PC-3 (cell line): Measurements from ENCODE around the gene UGT2B17. TPM values are rescaled to one million over a fixed set of nuclear protein-coding genes. Genes with fewer than 3 reads are reported as not detected.
A peak's percentile ranks its signal among the peaks of the same experiment; 100 is the strongest.
"Not testable (repeated sequence)": the region's sequence is repeated elsewhere in the genome, so short reads cannot be mapped to it uniquely, and the experiment has no call there.

Experiments
- ATAC-seq: fragments of 200-7000 bp; cut with Tn5 transposase; 2 replicates; pipeline ENCODE4 v1.9.1; 2020; ENCODE audit warnings: mild to moderate bottlenecking, moderate library complexity
- BruUV-seq: library from RNA; stranded (reverse); fragments of 400-500 nt; replicated peaks from 2 replicates; lab custom pipeline; 2021; lab: Mats Ljungman, UMichigan
- CTCF ChIA-PET: fragments of 300-600 bp; sonication (Branson Sonifier 250); formaldehyde crosslinking; loops from one replicate; lab custom pipeline; 2022; ENCODE audit warnings: antibody characterized with exemption; lab: Charles Lee
- POLR2A ChIA-PET: fragments of 300-600 bp; sonication (Branson Sonifier 250); formaldehyde crosslinking; loops from one replicate; lab custom pipeline; 2022; ENCODE audit warnings: antibody characterized with exemption; ENCODE audit not compliant: unreplicated experiment; lab: Charles Lee
- DNase-seq: peaks from one replicate; pipeline ENCODE4 v3.0.0-alpha.2; 2015
- H2AFZ ChIP-seq: fragments of 300-600 bp; sonication (generic); 2 replicates; pipeline ENCODE4 v1.6.0; 2016; ENCODE audit warnings: antibody characterized with exemption, low read length
- H3F3A ChIP-seq: fragments of 300-600 bp; sonication (generic); one replicate; pipeline ENCODE4 v1.6.0; 2017; ENCODE audit warnings: antibody characterized with exemption, low read length, control low read depth, mild to moderate bottlenecking; ENCODE audit not compliant: unreplicated experiment
- H3K27ac ChIP-seq: fragments of 300-600 bp; sonication (generic); 2 replicates; pipeline ENCODE4 v1.5.1; 2016; ENCODE audit warnings: mild to moderate bottlenecking, low read length
- H3K27me3 ChIP-seq: fragments of 300-600 bp; sonication (generic); 2 replicates; pipeline ENCODE4 v1.6.1; 2016; ENCODE audit warnings: low read length, mixed read lengths
- H3K36me3 ChIP-seq: fragments of 300-600 bp; sonication (generic); 2 replicates; pipeline ENCODE4 v1.6.1; 2016; ENCODE audit warnings: low read depth, mixed run types, low read length, mixed read lengths
- H3K4me1 ChIP-seq: fragments of 300-600 bp; sonication (generic); 2 replicates; pipeline ENCODE4 v1.5.1; 2016; ENCODE audit warnings: low read length; ENCODE audit not compliant: insufficient read depth
- H3K4me2 ChIP-seq: fragments of 300-600 bp; sonication (generic); 2 replicates; pipeline ENCODE4 v1.6.0; 2016; ENCODE audit warnings: low read length
- H3K4me3 ChIP-seq: fragments of 300-600 bp; sonication (generic); 2 replicates; pipeline ENCODE4 v1.5.1; 2016; ENCODE audit warnings: mild to moderate bottlenecking, low read length, mixed read lengths
- H3K79me2 ChIP-seq: fragments of 300-600 bp; sonication (generic); 2 replicates; pipeline ENCODE4 v1.6.1; 2017; ENCODE audit warnings: low read length, mixed read lengths
- H3K9ac ChIP-seq: fragments of 300-600 bp; sonication (generic); 2 replicates; pipeline ENCODE4 v1.6.0; 2016; ENCODE audit warnings: mild to moderate bottlenecking, low read length
- H3K9me2 ChIP-seq: fragments of 300-600 bp; sonication (generic); replicated peaks from 2 replicates; pipeline ENCODE4 v1.6.1; 2016; ENCODE audit warnings: mixed run types, low read length, mixed read lengths
- H3K9me3 ChIP-seq: fragments of 300-600 bp; sonication (generic); 2 replicates; pipeline ENCODE4 v1.6.1; 2016; ENCODE audit warnings: low read length, mixed read lengths
- H4K20me1 ChIP-seq: fragments of 300-600 bp; sonication (generic); 2 replicates; pipeline ENCODE4 v1.6.1; 2016; ENCODE audit warnings: low read length, mixed read lengths
- EZH2 ChIP-seq: fragments of 300-600 bp; sonication (generic); IDR thresholded peaks from one replicate; pipeline ENCODE4 v1.6.1; 2017; ENCODE audit warnings: antibody characterized with exemption, mild to moderate bottlenecking, low read length; ENCODE audit not compliant: unreplicated experiment
- EZH2phosphoT487 ChIP-seq: fragments of 300-600 bp; sonication (generic); IDR thresholded peaks from 2 replicates; pipeline ENCODE4 v1.6.1; 2018; ENCODE audit warnings: mild to moderate bottlenecking, antibody characterized with exemption, low read length, borderline replicate concordance
- intact Hi-C: fragments of 100-400 bp; cut with micrococcal nuclease; formaldehyde crosslinking; loops from 2 replicates; pipeline ENCODE4 v1.9.0; 2023
- total RNA-seq: library from RNA; depleted of rRNA; stranded (reverse); fragments of >200 nt; gene quantifications from 2 replicates; pipeline ENCODE4 v1.2.3, GENCODE V29; 2014
- TF ChIP-seq, protein P1 (sequence below): fragments of 300-600 bp; sonication (generic); conservative IDR thresholded peaks from 2 replicates; pipeline ENCODE4 v1.5.1; 2017; ENCODE audit warnings: antibody characterized with exemption, low read depth, mild to moderate bottlenecking, low read length

UGT2B17 gene
- total RNA-seq, 1 experiment from 2014 or later, result not detected

DNA sequence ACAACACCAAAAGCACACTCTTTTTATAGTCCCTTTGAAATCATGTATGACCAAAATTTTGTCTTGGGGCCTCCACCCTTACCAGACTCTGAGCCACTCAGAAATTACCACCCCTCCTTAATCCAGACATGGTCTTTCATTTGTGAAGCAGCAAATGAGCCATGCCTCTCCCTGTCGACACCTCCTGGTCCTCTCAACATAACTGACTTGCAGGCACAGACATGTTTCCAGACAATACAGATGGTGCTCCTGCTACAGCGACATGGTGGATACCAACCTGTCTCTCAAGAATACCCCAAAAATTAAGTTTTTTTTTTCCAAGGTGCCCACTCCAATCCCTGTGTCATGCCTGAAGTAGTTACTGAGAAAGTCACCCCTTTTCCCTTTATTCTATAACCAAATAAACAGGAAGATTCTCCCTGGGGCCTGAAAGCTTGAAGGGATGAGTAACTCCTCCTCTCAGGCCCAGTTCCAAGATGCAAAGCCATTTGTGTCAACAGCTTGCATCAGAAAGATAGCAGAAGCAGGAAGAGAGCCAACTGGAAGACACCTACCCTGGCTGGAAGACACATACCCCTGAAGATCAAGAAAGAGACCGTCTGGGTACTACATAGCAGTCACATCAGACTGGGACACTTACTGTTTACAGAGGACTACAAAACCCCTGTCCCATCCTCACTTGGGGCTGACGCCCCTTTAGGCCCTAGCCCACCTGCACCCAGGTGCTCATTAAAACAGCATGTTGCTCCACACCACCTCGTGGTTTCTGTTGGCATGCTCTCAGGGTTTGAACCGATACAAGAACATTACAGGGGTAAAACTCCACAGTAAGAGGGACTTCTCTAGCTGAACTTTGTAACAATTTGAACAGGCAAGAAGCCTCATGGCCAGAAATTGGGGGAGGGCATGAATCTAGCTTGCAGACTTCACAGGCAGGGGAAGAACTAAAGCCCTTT is 5.5 kb upstream of the UGT2B17 start:
- ChIA-PET CTCF (no interaction called here), POLR2A (no interaction called here)
- Histone ChIP-seq H4K20me1 (no peaks in the 10 kb centered on the region), H3K4me3 (no peak overlapping the region), H3K27ac (peak overlapping the region; percentile 27), H3K4me2 (no peak overlapping the region), H3K4me1 (peaks cover 9% of the 10 kb centered on the region; the same call in 1 of the 2 replicates), H3K9ac (no peak overlapping the region), H3K79me2 (no peaks in the 10 kb centered on the region), H3K27me3 (no peaks in the 10 kb centered on the region), H3K9me3 (no peaks in the 10 kb centered on the region), H3K36me3 (no peaks in the 10 kb centered on the region), H2AFZ (peak overlapping the region; percentile 5; the same call in 1 of the 2 replicates), H3K9me2 (no peaks in the 10 kb centered on the region), H3F3A (no peaks in the 10 kb centered on the region)
- intact Hi-C loops, result no loop called here
- ATAC-seq, result no peak
- BruUV-seq, result no TSS peak
- DNase-seq, result peak; percentile 36
- TF ChIP-seq EZH2phosphoT487, result no peak
- TF ChIP-seq EZH2, result no peak
- TF ChIP-seq, protein P1, sequence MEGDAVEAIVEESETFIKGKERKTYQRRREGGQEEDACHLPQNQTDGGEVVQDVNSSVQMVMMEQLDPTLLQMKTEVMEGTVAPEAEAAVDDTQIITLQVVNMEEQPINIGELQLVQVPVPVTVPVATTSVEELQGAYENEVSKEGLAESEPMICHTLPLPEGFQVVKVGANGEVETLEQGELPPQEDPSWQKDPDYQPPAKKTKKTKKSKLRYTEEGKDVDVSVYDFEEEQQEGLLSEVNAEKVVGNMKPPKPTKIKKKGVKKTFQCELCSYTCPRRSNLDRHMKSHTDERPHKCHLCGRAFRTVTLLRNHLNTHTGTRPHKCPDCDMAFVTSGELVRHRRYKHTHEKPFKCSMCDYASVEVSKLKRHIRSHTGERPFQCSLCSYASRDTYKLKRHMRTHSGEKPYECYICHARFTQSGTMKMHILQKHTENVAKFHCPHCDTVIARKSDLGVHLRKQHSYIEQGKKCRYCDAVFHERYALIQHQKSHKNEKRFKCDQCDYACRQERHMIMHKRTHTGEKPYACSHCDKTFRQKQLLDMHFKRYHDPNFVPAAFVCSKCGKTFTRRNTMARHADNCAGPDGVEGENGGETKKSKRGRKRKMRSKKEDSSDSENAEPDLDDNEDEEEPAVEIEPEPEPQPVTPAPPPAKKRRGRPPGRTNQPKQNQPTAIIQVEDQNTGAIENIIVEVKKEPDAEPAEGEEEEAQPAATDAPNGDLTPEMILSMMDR, result no peak

DNA sequence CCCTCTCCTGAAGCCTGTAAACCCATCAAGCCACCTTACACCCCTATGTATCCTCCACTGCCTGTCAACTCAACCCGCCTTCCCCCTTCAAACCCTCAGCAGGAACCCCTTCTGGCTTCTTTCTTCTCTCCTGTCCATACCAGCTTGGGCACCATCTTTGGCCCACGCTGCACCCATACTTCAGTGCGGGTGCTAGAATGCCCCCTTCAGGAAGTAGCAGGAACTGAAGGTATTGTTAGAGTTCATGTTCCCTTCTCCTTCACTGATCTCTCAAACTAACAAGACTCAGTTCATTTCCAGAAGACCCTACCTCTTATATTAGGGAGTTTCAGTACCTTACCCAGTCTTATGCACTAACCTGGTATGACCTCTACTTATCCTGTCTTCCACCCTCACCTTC is 1.5 kb upstream of the UGT2B17 start:
- Histone ChIP-seq H3K36me3 (no peaks in the 10 kb centered on the region), H3K27me3 (no peaks in the 10 kb centered on the region), H4K20me1 (no peaks in the 10 kb centered on the region), H3K4me2 (no peak overlapping the region), H3K9me3 (no peaks in the 10 kb centered on the region), H3F3A (no peaks in the 10 kb centered on the region), H3K4me1 (peaks cover 8% of the 10 kb centered on the region; the same call in 1 of the 2 replicates), H3K27ac (no peak overlapping the region), H3K9ac (no peak overlapping the region), H3K4me3 (no peak overlapping the region), H3K79me2 (no peaks in the 10 kb centered on the region), H3K9me2 (no peaks in the 10 kb centered on the region; the same call in 1 of the 2 replicates), H2AFZ (no peak overlapping the region)
- ATAC-seq (no peak), DNase-seq (no peak)
- ChIA-PET POLR2A (no interaction called here), CTCF (no interaction called here)
- TF ChIP-seq, protein P1, result peak; percentile 32
- TF ChIP-seq EZH2phosphoT487, result no peak
- TF ChIP-seq EZH2, result no peak
- intact Hi-C loops, result no loop called here
- no TSS peak for BruUV-seq

DNA sequence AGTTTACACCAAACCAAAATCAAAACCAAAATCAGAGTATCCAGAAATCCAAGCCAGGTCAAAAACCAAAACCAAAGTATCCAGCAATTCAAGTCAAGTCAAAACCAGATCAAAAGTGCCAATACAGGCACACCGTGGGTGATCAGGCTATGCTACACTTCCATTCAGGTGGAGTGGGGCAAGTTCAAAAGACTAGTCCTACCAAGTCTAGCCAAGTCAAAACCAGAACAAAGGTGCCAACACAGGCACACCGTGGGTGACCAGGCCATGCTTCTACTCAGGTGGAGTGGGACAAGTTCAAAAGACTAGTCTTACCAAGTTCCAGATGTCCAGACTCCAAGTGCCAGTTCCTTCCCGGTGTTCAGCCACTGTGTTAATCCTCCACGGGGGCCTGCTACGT is 486 bp downstream of the UGT2B17 start:
- intact Hi-C loops, H3K9me2 ChIP-seq, H3K79me2 ChIP-seq, CTCF ChIA-PET, H3K27me3 ChIP-seq, BruUV-seq, H3K27ac ChIP-seq, H3K4me1 ChIP-seq, H3K9me3 ChIP-seq, H4K20me1 ChIP-seq, H3K9ac ChIP-seq, H3K4me2 ChIP-seq, ATAC-seq, POLR2A ChIA-PET, H2AFZ ChIP-seq, H3K36me3 ChIP-seq, H3F3A ChIP-seq, H3K4me3 ChIP-seq, DNase-seq: not testable (repeated sequence)
